ENCODE data around the gene GRM1.

DNA sequence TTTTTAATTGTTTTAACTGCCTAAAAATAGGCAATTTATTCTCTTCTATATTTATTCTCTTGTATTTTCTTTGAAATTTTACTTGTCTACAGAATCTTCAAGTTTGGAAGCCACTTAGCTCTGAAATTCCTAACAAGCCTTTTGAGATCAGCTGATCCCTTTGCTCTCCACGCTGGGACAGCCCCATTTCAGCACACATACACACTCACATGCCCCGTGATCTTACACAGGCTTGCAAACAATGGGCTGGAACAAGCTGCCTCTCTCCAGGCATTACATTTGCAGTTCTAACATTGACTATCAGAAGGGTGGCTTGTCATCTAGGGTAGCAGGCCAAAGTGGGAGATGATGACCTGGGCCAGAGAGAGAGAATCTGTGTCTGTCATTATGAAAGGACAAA, 452.7 kb downstream of the GRM1 start:
- TF ChIP-seq, protein P1, sequence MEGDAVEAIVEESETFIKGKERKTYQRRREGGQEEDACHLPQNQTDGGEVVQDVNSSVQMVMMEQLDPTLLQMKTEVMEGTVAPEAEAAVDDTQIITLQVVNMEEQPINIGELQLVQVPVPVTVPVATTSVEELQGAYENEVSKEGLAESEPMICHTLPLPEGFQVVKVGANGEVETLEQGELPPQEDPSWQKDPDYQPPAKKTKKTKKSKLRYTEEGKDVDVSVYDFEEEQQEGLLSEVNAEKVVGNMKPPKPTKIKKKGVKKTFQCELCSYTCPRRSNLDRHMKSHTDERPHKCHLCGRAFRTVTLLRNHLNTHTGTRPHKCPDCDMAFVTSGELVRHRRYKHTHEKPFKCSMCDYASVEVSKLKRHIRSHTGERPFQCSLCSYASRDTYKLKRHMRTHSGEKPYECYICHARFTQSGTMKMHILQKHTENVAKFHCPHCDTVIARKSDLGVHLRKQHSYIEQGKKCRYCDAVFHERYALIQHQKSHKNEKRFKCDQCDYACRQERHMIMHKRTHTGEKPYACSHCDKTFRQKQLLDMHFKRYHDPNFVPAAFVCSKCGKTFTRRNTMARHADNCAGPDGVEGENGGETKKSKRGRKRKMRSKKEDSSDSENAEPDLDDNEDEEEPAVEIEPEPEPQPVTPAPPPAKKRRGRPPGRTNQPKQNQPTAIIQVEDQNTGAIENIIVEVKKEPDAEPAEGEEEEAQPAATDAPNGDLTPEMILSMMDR (conservative IDR thresholded peaks at IDR 0.05 in 1 of 2, IDR thresholded peaks at IDR 0.05 in 1 of 2; ENCODE audit: extremely low read depth in 1 of 2, insufficient read depth in 1 of 2, low read depth in 1 of 2, low read length in 2 of 2): no peak
- no peak for TF ChIP-seq EZH2 (IDR thresholded peaks at IDR 0.05; ENCODE audit: borderline replicate concordance, low read length)
